PC-3 (cell line): ENCODE data around the gene MBNL1. TPM values are rescaled to one million over a fixed set of nuclear protein-coding genes. Genes with fewer than 3 reads are reported as not detected.

Experiments
- ATAC-seq: fragments of 200-7000 bp; cut with Tn5 transposase; 2 replicates; pipeline ENCODE4 v1.9.1; 2020; ENCODE audit warnings: mild to moderate bottlenecking, moderate library complexity
- BruUV-seq: library from RNA; stranded (reverse); fragments of 400-500 nt; replicated peaks from 2 replicates; lab custom pipeline; 2021; lab: Mats Ljungman, UMichigan
- CTCF ChIA-PET: fragments of 300-600 bp; sonication (Branson Sonifier 250); formaldehyde crosslinking; loops from one replicate; lab custom pipeline; 2022; ENCODE audit warnings: antibody characterized with exemption; lab: Charles Lee
- POLR2A ChIA-PET: fragments of 300-600 bp; sonication (Branson Sonifier 250); formaldehyde crosslinking; loops from one replicate; lab custom pipeline; 2022; ENCODE audit warnings: antibody characterized with exemption; ENCODE audit not compliant: unreplicated experiment; lab: Charles Lee
- DNase-seq: peaks from one replicate; pipeline ENCODE4 v3.0.0-alpha.2; 2015
- H2AFZ ChIP-seq: fragments of 300-600 bp; sonication (generic); 2 replicates; pipeline ENCODE4 v1.6.0; 2016; ENCODE audit warnings: antibody characterized with exemption, low read length
- H3F3A ChIP-seq: fragments of 300-600 bp; sonication (generic); one replicate; pipeline ENCODE4 v1.6.0; 2017; ENCODE audit warnings: antibody characterized with exemption, low read length, control low read depth, mild to moderate bottlenecking; ENCODE audit not compliant: unreplicated experiment
- H3K27ac ChIP-seq: fragments of 300-600 bp; sonication (generic); 2 replicates; pipeline ENCODE4 v1.5.1; 2016; ENCODE audit warnings: mild to moderate bottlenecking, low read length
- H3K27me3 ChIP-seq: fragments of 300-600 bp; sonication (generic); 2 replicates; pipeline ENCODE4 v1.6.1; 2016; ENCODE audit warnings: low read length, mixed read lengths
- H3K36me3 ChIP-seq: fragments of 300-600 bp; sonication (generic); 2 replicates; pipeline ENCODE4 v1.6.1; 2016; ENCODE audit warnings: low read depth, mixed run types, low read length, mixed read lengths
- H3K4me1 ChIP-seq: fragments of 300-600 bp; sonication (generic); 2 replicates; pipeline ENCODE4 v1.5.1; 2016; ENCODE audit warnings: low read length; ENCODE audit not compliant: insufficient read depth
- H3K4me2 ChIP-seq: fragments of 300-600 bp; sonication (generic); 2 replicates; pipeline ENCODE4 v1.6.0; 2016; ENCODE audit warnings: low read length
- H3K4me3 ChIP-seq: fragments of 300-600 bp; sonication (generic); 2 replicates; pipeline ENCODE4 v1.5.1; 2016; ENCODE audit warnings: mild to moderate bottlenecking, low read length, mixed read lengths
- H3K79me2 ChIP-seq: fragments of 300-600 bp; sonication (generic); 2 replicates; pipeline ENCODE4 v1.6.1; 2017; ENCODE audit warnings: low read length, mixed read lengths
- H3K9ac ChIP-seq: fragments of 300-600 bp; sonication (generic); 2 replicates; pipeline ENCODE4 v1.6.0; 2016; ENCODE audit warnings: mild to moderate bottlenecking, low read length
- H3K9me2 ChIP-seq: fragments of 300-600 bp; sonication (generic); replicated peaks from 2 replicates; pipeline ENCODE4 v1.6.1; 2016; ENCODE audit warnings: mixed run types, low read length, mixed read lengths
- H3K9me3 ChIP-seq: fragments of 300-600 bp; sonication (generic); 2 replicates; pipeline ENCODE4 v1.6.1; 2016; ENCODE audit warnings: low read length, mixed read lengths
- H4K20me1 ChIP-seq: fragments of 300-600 bp; sonication (generic); 2 replicates; pipeline ENCODE4 v1.6.1; 2016; ENCODE audit warnings: low read length, mixed read lengths
- EZH2 ChIP-seq: fragments of 300-600 bp; sonication (generic); IDR thresholded peaks from one replicate; pipeline ENCODE4 v1.6.1; 2017; ENCODE audit warnings: antibody characterized with exemption, mild to moderate bottlenecking, low read length; ENCODE audit not compliant: unreplicated experiment
- EZH2phosphoT487 ChIP-seq: fragments of 300-600 bp; sonication (generic); IDR thresholded peaks from 2 replicates; pipeline ENCODE4 v1.6.1; 2018; ENCODE audit warnings: mild to moderate bottlenecking, antibody characterized with exemption, low read length, borderline replicate concordance
- intact Hi-C: fragments of 100-400 bp; cut with micrococcal nuclease; formaldehyde crosslinking; loops from 2 replicates; pipeline ENCODE4 v1.9.0; 2023
- total RNA-seq: library from RNA; depleted of rRNA; stranded (reverse); fragments of >200 nt; gene quantifications from 2 replicates; pipeline ENCODE4 v1.2.3, GENCODE V29; 2014
- TF ChIP-seq, protein P1 (sequence below): fragments of 300-600 bp; sonication (generic); conservative IDR thresholded peaks from 2 replicates; pipeline ENCODE4 v1.5.1; 2017; ENCODE audit warnings: antibody characterized with exemption, low read depth, mild to moderate bottlenecking, low read length

Gene MBNL1
- total RNA-seq, 1 experiment from 2014 or later = 161 TPM

DNA sequence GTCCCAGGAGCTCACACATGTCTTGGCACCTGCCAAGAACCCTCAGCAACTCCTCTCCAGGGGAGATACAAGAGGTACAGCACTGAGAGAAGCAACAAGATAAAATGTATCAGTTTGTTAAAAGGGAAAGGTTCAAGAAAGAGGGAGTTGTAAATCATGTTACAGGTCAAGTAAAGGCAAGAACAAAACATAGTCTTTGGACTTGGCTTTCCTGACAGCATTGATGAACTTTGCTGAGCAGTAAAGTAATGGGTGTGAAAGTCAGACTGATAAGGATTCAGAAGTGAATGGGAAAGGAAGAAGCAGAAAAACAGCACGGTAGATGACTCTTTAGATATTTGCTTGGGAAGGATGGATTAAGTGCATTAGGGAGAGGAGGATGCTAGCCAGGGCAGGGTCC, 27.1 kb downstream of the MBNL1 start:
- Histone ChIP-seq H3K4me3 (no peak overlapping the region), H3K4me2 (no peak overlapping the region), H3K9ac (no peak overlapping the region), H3K79me2 (peaks cover 100% of the 10 kb centered on the region), H2AFZ (no peak overlapping the region), H3K9me2 (no peaks in the 10 kb centered on the region), H3K4me1 (peaks cover 28% of the 10 kb centered on the region), H3F3A (no peaks in the 10 kb centered on the region), H3K36me3 (peaks cover 15% of the 10 kb centered on the region), H4K20me1 (peaks cover 31% of the 10 kb centered on the region), H3K27ac (no peak overlapping the region), H3K9me3 (no peaks in the 10 kb centered on the region), H3K27me3 (no peaks in the 10 kb centered on the region)
- no peak for TF ChIP-seq EZH2
- no peak for TF ChIP-seq EZH2phosphoT487
- TF ChIP-seq, protein P1, sequence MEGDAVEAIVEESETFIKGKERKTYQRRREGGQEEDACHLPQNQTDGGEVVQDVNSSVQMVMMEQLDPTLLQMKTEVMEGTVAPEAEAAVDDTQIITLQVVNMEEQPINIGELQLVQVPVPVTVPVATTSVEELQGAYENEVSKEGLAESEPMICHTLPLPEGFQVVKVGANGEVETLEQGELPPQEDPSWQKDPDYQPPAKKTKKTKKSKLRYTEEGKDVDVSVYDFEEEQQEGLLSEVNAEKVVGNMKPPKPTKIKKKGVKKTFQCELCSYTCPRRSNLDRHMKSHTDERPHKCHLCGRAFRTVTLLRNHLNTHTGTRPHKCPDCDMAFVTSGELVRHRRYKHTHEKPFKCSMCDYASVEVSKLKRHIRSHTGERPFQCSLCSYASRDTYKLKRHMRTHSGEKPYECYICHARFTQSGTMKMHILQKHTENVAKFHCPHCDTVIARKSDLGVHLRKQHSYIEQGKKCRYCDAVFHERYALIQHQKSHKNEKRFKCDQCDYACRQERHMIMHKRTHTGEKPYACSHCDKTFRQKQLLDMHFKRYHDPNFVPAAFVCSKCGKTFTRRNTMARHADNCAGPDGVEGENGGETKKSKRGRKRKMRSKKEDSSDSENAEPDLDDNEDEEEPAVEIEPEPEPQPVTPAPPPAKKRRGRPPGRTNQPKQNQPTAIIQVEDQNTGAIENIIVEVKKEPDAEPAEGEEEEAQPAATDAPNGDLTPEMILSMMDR = no peak
- ATAC-seq = no peak
- BruUV-seq = no TSS peak
- CTCF ChIA-PET = no interaction called here
- intact Hi-C loops = no loop called here
- POLR2A ChIA-PET = no interaction called here
- no peak for DNase-seq

DNA sequence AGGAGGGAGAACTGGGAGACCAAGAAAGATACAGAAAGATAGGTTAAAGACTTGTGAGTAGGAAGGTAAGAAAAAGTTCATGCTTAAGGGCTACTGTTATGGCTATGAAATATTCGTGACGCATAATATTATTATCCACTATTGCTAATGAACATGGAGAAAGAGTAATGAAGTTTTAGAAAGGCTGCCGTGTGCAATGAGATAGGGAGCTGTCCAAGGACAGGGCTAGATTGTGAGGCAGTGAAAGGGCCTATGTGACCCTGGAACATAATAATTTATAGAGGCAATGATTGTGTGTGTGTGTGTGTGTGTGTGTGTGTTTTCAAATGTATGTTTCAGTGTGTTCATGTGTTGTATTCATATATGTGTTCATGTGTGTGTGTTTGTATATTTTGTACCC, 27.7 kb downstream of the MBNL1 start:
- no peak for ATAC-seq
- H3K27me3 ChIP-seq = no peaks in the 10 kb centered on the region
- intact Hi-C loops = no loop called here

DNA sequence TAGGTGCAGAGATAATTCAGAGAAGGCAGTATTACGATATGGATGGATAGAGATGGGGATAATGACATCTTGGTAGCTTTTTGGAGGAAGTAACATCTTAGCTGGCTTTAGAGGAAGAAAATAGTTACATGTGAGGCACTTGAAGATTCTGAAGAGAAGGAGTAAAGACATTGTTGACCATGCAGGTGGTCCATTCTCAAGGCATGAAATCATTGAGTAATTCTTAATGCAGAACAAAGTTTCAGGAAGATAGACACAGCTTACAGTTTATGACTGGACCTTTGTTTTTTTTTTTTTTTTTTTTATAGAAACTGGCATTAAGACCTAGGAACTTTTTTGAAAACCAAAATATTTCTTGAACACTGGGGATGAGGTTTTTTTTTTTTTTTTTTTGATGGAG, 28.2 kb downstream of the MBNL1 start:
- H3K9ac ChIP-seq = no peak overlapping the region
- H3F3A ChIP-seq = no peaks in the 10 kb centered on the region
- TF ChIP-seq, protein P1 = no peak
- TF ChIP-seq EZH2phosphoT487 = no peak
- no peak for TF ChIP-seq EZH2
- H3K4me1 ChIP-seq = peaks cover 30% of the 10 kb centered on the region
- no peak overlapping the region for H2AFZ ChIP-seq
- POLR2A ChIA-PET = interaction anchor here (0.6 to 0.7 kb wide), 4 partner anchors 34 to 239 kb away, joined by 3 to 16 read pairs (median 14); no protein-coding TSS in a partner anchor
- no peak overlapping the region for H3K4me2 ChIP-seq
- CTCF ChIA-PET = interaction anchor here (0.7 kb wide), 1 partner anchor 146 kb away, joined by 3 read pairs; no protein-coding TSS in a partner anchor
- peaks cover 21% of the 10 kb centered on the region for H4K20me1 ChIP-seq
- H3K27ac ChIP-seq = no peak overlapping the region
- no TSS peak for BruUV-seq
- no peaks in the 10 kb centered on the region for H3K9me2 ChIP-seq
- peaks cover 21% of the 10 kb centered on the region for H3K36me3 ChIP-seq
- no peak overlapping the region for H3K4me3 ChIP-seq
- H3K79me2 ChIP-seq = peaks cover 100% of the 10 kb centered on the region
- intact Hi-C loops = no loop called here
- DNase-seq (no peak), ATAC-seq (no peak)
- H3K27me3 ChIP-seq = no peaks in the 10 kb centered on the region
- no peaks in the 10 kb centered on the region for H3K9me3 ChIP-seq

More for the DNA sequence above, 27.7 kb downstream of the MBNL1 start:
- peaks cover 27% of the 10 kb centered on the region for H4K20me1 ChIP-seq
- H3K9me3 ChIP-seq = no peaks in the 10 kb centered on the region
- CTCF ChIA-PET = no interaction called here
- BruUV-seq = no TSS peak
- no peak overlapping the region for H2AFZ ChIP-seq
- H3K79me2 ChIP-seq = peaks cover 100% of the 10 kb centered on the region
- no peaks in the 10 kb centered on the region for H3F3A ChIP-seq
- H3K4me1 ChIP-seq = peaks cover 28% of the 10 kb centered on the region
- no peak for TF ChIP-seq EZH2phosphoT487
- TF ChIP-seq, protein P1 = no peak
- no peak for TF ChIP-seq EZH2
- POLR2A ChIA-PET = interaction anchor here (0.6 to 0.7 kb wide), 4 partner anchors 35 to 240 kb away, joined by 3 to 16 read pairs (median 14); no protein-coding TSS in a partner anchor
- H3K36me3 ChIP-seq = peaks cover 18% of the 10 kb centered on the region
- DNase-seq = no peak
- H3K4me3 ChIP-seq = no peak overlapping the region
- H3K9me2 ChIP-seq = no peaks in the 10 kb centered on the region
- H3K9ac ChIP-seq = no peak overlapping the region
- H3K4me2 ChIP-seq = no peak overlapping the region
- H3K27ac ChIP-seq = no peak overlapping the region
